Right lobe of liver (tissue), 4 donors: Measurements from ENCODE around the gene KIRREL3.

Source experiments
- CTCF ChIP-seq, 4 donors: fragments of 200-600 bp in 3 of 4; fragments of 450-650 bp in 1 of 4; IDR thresholded peaks; one replicate each; pipeline versions ENCODE4 v1.5.1 to v1.8.0; 2016 to 2022; ENCODE audit warnings: antibody characterized with exemption in 4 of 4, mild to moderate bottlenecking in 2 of 4
- POLR2A ChIP-seq: fragments of 450-650 bp; IDR thresholded peaks from one replicate; pipeline ENCODE4 v1.6.1; 2017; ENCODE audit warnings: antibody characterized with exemption, mild to moderate bottlenecking
- donor health status: DM: no; HTN: no; CAD: no.
- donor health status: DM: no; HTN: no; CAD: no.
- donor health status: DM: no; HTN: yes; CAD: no.

DNA sequence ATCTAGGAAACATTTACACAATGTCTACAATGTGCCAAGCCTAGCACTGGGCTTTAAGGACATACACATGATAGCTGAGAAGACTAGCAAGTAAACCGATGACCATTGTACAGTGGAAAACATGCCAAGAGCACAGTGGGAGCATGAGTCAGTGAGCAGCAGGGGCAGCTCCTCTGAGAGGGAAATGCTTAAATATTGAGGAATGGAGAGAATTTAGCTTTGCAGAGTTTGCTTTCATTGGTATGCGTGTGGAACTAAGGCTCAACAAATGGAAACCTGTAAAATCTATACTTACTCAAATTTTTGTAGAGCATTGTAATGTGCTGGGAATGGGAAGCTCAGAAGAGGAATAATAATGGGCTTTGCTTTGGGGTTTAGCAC is 362.8 kb downstream of the KIRREL3 start:
- TF ChIP-seq CTCF (IDR thresholded peaks at IDR 0.05) (no peak), POLR2A (no peak)
